GM19238 (cell line): ENCODE measurements around the gene LPAR2.
"Not testable (repeated sequence)": the region's sequence is repeated elsewhere in the genome, so short reads cannot be mapped to it uniquely, and the experiment has no call there.

ENCODE experiments used
- DNase-seq: peaks from one replicate; pipeline ENCODE4 v3.0.0; 2011; ENCODE audit warnings: low spot score; ENCODE audit not compliant: insufficient read length

Gene LPAR2

DNA sequence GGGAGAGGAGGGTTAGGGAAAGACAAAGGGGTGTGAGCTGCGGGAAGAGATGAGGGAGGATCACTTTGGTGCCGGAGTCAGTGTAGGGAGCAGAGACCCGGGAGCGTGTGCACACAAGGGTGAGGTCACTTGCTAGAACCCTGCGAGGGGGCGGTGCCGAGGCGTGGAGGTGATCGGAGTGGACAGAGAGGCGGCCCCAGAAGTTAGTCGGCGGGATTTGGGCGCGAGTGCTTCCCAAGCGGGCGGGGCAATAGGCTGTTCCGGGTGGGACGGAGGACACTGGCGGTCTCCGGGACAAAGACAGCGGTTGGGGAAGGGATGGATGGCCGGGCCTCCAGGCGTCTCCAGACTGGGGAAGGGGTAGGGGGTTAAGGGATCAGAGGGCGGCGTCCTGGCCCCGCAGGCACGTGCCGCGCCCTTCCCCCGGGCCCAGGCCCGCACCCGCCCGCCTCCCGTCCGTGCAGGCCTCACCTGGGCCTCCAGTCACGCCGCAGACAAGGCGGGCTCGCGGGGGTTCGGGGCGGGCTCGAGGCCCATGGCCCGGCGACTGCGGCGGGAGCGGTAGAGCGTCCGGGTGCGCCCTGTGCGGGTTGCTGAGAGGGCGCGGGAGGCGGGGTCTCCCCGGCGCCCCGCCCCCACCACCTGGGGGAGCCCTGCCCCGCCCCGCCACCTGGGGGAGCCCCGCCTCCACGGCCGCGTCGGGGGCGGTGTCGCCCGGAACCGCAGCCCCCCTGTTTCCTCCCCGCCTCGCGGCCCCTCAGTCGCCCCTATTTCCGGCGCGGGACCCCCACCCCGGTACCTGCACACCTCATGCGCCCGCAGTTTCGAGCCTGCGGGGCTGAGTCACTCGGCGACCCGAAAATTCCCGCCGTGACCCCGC is at the start of gene LPAR2:
TSS of gene LPAR2 (minus strand) at position 600 of the 880 bp plus-strand sequence. CDS start 945 bp downstream, outside the sequence.
- DNase-seq = peak; percentile 93

DNA sequence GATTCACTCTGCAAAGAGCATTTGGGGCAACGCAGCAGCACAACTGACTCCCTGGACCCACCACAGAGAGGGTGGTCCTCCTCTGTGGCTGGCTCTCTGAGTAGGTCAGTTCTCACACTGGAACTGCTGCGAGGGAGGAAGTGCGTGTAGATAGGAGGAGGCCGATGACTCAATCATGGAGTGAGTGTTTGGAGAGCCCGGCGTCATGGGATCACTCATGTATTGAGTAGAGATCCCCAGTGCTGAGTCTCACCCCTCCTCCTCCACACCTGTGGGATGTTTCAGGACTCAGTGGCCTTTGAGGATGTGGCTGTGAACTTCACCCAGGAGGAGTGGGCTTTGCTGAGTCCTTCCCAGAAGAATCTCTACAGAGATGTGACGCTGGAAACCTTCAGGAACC is 49.6 kb upstream of the LPAR2 start:
- no peak for DNase-seq

DNA sequence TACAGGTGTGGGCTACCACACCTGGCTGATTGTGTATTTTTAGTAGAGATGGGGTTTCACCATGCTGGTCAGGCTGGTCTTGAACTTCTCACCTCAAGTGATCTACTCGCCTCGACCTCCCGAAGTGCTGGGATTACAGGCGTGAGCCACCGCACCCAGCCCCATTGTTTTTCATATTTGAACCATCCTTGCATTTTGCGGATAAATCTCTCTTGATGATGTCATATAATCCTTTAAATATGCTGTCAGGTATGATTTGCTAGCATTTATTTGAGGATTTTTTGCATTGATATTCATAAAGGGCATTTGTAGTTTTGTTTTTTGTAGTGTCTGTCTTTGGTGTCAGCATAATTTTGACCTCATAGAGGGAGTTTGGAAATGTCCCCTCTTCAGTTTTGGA is 46.3 kb upstream of the LPAR2 start:
- no peak for DNase-seq

DNA sequence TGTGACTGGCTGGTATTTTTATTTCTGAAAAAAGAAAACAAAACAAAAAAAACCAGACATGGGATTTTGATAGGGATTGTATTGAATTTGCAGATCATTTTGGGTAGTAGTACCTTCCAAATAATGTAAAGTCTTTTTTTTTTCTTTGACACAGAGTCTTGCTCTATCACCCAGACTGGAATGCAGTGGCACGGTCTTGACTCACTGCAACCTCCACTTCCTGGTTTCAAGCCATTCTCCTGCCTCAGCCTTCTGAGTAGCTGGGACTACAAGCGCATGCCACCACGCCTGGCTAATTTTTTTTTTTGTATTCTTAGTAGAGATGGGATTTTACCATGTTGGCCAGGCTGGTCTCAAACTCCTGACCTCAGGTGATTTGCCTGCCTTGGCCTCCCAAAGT is 44.8 kb upstream of the LPAR2 start:
- DNase-seq = no peak

DNA sequence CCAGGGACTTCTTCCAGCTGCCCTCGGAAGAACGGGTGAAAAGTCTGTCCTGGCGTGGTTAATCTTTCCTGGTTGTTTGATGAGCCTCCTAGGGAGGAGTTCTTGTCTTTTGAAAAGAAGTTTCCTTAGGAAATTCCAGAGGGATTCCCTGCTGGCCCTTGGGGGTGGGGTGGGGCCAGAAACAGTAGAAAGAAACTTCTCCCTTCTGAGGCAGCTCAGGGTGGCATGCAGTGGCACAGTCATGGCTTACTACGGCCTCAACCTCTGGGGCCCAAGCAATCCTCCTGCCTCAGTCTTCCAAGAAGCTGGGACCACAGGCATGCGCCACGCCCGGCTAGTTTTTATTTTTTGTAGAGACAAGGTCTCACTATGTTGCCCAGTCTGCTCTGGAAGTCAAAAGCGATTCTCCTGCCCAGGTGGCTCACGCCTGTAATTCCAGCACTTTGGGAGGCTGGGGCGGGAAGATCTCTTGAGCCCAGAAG is 42.1 kb upstream of the LPAR2 start:
- no peak for DNase-seq

- DNase-seq = peak; percentile 81
These were observed 40.4 kb upstream of the LPAR2 start, which contains the start of gene ZNF101 for GRCh38 chr19:19668230-19669012. Gene ZNF101 (plus strand): TSS chr19:19668839. CDS start chr19:19668964, 125 bp downstream.

GRCh38 chr19:19665420-19665948 is 37.5 kb upstream of the LPAR2 start:
- not testable (repeated sequence) for DNase-seq

DNA sequence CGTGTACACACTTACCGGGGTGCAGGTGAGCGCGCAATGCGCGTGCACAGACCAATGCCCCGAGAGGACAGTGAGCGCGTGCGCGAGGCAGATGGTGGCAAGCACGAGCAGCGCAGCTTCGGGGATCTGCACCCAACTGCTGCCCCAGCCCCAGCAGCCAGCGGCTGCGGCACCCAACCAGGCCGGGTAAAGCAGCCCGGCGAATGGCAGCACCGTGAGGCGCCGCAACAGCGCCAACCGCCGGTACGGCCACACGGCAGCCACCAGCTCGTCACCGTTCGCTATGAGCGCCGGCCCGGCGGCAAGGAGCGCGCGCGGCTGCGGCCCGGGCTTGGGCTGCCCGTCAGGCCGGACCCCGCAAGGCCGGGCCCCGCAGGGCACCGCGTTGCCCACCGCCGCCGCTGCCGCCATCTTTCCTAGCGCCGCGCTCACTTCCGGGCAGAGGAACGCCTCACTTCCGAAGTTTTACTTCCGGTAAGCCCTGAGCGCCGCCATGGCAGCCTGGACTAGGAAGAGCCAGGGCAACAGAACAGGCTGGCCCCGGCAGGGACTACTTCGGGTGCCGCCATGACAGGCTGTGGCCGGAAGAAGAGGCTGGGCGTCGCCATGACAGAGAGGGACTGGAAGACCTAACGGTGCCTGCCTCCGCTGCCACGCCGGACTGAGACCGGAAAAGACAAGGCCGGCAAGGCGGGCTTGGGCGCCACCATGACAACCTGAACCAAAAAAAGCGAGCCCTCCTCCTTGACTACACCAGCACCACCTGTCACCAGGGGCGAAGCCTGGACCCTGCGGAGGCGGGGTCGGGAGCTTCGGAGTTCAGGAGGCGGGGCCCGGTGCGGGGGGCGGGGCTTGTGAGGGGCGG is 35.5 kb upstream of the LPAR2 start, which contains the start of gene ATP13A1:
TSS of gene ATP13A1 (minus strand) at position 421 of the 865 bp plus-strand sequence. CDS start at position 411, 10 bp downstream.
- peak; percentile 79 for DNase-seq

DNA sequence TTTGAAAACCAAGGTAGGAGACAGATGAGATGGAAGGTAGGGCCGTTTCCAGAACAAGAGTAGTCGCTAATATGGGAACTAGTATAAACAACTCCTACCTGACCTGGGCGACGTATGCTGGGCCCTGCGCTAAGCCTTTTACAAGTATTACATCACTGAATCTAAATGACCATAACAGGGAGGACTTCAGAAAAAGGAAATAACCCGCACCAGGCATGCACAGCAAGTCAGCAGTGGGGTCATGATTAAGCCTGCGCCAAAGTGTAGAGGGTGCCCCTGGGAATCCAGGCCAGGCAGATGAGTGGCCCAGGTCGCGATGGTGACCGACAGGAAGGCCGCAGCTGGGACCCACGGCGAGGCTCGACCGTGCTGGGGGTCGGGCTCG is 34.8 kb upstream of the LPAR2 start:
- no peak for DNase-seq

DNA sequence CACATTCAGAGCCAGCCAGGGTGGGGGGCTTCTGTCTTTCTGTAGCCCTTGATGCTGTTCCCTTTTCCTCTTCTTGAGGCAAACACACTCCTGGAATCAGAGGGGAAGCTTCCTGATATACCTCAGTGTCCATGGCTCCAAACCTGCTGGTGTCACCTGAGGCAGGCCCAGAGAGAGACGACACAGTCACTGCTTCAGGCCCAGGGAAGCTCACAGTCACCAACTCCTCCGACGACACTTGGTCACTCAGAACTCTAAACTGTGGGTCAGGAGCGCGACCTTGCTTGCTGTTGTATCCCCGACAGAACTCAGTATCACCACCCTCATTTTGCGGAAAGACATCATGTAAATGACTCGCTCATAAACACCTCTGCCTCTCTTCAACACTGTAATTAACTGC is 34.3 kb upstream of the LPAR2 start:
- no peak for DNase-seq

- DNase-seq = peak; percentile 73
These were observed 33.7 kb upstream of the LPAR2 start for GRCh38 chr19:19661675-19662251.

- DNase-seq = no peak
These were observed 33.2 kb upstream of the LPAR2 start for GRCh38 chr19:19661141-19661674.

DNA sequence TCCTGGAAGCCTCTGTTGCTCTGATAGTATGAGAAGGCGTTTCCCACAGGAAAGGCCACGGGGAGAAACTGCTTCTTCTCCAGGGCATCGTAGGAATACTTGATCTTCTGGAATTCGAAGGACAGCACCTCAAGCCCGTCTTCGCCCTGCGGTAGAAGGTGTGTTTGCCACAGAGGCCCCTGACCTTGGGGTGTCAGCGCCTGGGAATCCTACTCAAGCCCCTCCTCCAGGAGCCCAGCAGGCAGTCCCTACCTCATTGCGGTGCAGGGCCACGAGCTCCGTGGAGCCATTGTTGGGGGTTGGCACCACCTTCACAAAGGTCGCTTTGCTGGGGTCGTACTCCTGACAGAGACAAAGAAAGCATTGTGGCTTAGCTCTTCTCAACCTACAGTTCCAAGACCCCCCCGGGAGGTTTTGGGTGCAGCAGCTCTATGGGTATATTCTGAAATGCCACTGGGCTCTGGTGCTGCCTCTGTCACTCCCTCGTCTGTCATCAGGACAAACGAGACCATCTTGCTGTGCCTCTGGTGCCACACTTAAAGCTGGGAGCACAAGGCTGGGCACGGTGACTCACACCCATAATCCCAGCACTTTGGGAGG is 31.7 kb upstream of the LPAR2 start:
- DNase-seq = no peak

- DNase-seq = no peak
These were observed 29.4 kb upstream of the LPAR2 start for GRCh38 chr19:19657397-19657783.

DNA sequence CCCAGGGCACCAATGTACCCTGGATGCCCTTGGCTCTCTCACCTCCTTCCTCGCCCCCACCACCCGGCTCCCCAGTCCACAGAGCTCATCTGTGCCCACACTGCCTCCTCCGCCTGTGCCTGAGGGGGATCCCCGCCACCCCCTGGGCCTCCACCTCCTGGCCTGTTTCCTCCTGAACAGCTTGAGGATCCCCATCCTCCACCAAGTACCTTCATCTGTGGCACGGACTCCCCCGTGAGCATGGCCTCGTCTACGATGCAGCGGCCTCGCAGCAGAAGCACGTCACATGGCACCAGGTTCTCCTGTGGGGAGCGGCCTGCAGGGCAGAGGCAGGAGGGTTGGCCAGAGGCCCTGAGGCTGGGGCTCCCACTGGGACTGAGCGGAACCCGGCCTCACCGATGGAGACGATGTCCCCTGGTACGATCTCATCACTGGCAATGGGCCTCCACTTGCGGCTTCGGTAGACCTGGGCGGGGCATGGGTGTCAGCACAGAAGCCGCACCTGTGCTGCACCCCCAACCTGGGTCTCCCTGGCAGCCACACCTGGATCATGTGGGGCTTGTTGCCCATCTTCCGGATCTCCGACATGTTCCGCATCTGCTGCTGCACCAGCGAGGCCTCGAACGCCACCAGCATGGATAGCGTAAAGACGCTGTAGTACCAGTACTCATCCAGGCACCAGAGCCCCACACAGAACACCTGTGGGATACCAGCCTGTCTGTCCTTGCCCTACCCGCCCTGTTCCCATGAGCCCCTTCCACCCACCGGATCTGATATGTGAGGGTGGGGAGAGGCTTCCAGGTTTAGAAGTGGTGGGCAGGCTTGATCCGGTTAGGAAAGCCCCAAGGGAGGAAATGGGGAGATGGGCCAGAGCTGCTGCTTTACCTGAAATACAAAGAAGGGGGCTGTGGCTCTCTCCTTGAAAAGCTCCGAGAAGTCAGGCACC is 28.7 kb upstream of the LPAR2 start:
- DNase-seq = no peak

- no peak for DNase-seq
These were observed 27.8 kb upstream of the LPAR2 start for GRCh38 chr19:19655641-19656343.

DNA sequence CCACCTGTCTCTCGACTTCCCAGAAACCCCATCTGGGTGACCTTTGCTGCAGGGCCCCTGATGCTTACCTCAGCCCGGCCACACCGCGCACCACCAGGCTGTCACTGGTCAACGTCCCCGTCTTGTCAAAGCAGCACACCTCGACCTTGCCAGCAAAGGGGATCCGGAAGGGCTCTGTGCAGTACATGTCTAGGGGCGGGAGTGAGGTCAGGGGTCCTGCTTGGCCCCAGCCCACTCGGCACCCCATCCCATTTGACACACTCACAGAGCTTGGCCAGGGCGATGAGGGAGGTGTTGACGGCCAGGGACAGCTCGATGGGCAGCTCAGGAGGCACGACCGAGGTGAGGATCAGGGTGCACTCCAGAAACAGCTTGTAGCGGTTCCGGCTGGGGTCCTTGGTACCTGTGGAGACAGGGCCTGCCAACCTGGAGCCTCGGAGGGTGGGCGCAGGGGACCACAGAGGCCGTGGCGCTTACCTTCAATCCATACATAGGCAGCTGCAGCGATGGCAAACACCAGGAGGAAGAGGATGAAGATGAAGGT is 27.1 kb upstream of the LPAR2 start:
- no peak for DNase-seq

GRCh38 chr19:19654441-19654840 is 26.4 kb upstream of the LPAR2 start:
- DNase-seq = no peak
